Measurements from ENCODE around the gene NDUFV3. TPM values are rescaled to one million over a fixed set of nuclear protein-coding genes. Genes with fewer than 3 reads are reported as not detected.
A peak's percentile ranks its signal among the peaks of the same experiment; 100 is the strongest.

NDUFV3 gene
- total and polyA plus RNA-seq, 4 donors: 17.7 to 45.1 (median 28.2) TPM

GRCh38 chr21:42878678-42878992 is 14.5 kb upstream of the NDUFV3 start:
- Histone ChIP-seq H3K27me3 (ENCODE audit: control insufficient read depth in 3 of 3, insufficient read depth in 3 of 3, low read length in 2 of 3) (no peaks in the 10 kb centered on the region), H3K4me1 (ENCODE audit: control insufficient read depth in 5 of 5, insufficient read depth in 5 of 5, low read length in 5 of 5) (peaks cover 0 to 15% (median 9%) of the 10 kb centered on the region in 5 donors), H3K36me3 (ENCODE audit: control insufficient read depth in 4 of 4, insufficient read depth in 4 of 4, low read length in 4 of 4) (peaks cover 0 to 10% (median 1%) of the 10 kb centered on the region in 4 donors), H3K9ac (ENCODE audit: insufficient read depth in 1 of 2, low read length in 2 of 2) (peak overlapping the region; percentile 63 to 79), H3K9me3 (ENCODE audit: control insufficient read depth in 4 of 4, insufficient read depth in 3 of 4, low read length in 3 of 4) (no peaks in the 10 kb centered on the region), H3K4me3 (peak overlapping the region; percentile 93), H3K27ac (ENCODE audit: low read depth in 1 of 2, low read length in 1 of 2) (peak overlapping the region; percentile 73 to 78)
- no peak for DNase-seq
- ATAC-seq (ENCODE audit: insufficient read depth, low FRiP score): no peak
- TF ChIP-seq, protein P1, sequence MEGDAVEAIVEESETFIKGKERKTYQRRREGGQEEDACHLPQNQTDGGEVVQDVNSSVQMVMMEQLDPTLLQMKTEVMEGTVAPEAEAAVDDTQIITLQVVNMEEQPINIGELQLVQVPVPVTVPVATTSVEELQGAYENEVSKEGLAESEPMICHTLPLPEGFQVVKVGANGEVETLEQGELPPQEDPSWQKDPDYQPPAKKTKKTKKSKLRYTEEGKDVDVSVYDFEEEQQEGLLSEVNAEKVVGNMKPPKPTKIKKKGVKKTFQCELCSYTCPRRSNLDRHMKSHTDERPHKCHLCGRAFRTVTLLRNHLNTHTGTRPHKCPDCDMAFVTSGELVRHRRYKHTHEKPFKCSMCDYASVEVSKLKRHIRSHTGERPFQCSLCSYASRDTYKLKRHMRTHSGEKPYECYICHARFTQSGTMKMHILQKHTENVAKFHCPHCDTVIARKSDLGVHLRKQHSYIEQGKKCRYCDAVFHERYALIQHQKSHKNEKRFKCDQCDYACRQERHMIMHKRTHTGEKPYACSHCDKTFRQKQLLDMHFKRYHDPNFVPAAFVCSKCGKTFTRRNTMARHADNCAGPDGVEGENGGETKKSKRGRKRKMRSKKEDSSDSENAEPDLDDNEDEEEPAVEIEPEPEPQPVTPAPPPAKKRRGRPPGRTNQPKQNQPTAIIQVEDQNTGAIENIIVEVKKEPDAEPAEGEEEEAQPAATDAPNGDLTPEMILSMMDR (IDR thresholded peaks at IDR 0.05; ENCODE audit: control extremely low read depth, extremely low read depth): no peak
- 0% methylated on average over 15 of the region's 15 CpGs for WGBS, 2 donors

- peaks cover 0 to 15% (median 9%) of the 10 kb centered on the region in 5 donors for H3K4me1 ChIP-seq (ENCODE audit: control insufficient read depth in 5 of 5, insufficient read depth in 5 of 5, low read length in 5 of 5)
- WGBS, 2 donors: 0% methylated on average over 79 to 80 of the region's 80 CpGs
These were observed 13.9 kb upstream of the NDUFV3 start, which contains the start of gene WDR4 for GRCh38 chr21:42878993-42879787. Gene WDR4 (minus strand): TSS chr21:42879539. CDS start chr21:42879495, 44 bp downstream.

GRCh38 chr21:42880352-42880751 is 12.8 kb upstream of the NDUFV3 start:
- H3K9me3 ChIP-seq (ENCODE audit: control insufficient read depth in 4 of 4, insufficient read depth in 3 of 4, low read length in 3 of 4): no peaks in the 10 kb centered on the region
- DNase-seq (no peak), ATAC-seq (ENCODE audit: insufficient read depth, low FRiP score) (no peak)
- WGBS, 2 donors: 84 to 95% methylated on average over 6 of the region's 6 CpGs
- H3K27ac ChIP-seq (ENCODE audit: low read depth in 1 of 2, low read length in 1 of 2): no peak overlapping the region
- peaks cover 0 to 15% (median 9%) of the 10 kb centered on the region in 5 donors for H3K4me1 ChIP-seq (ENCODE audit: control insufficient read depth in 5 of 5, insufficient read depth in 5 of 5, low read length in 5 of 5)
- H3K9ac ChIP-seq (ENCODE audit: insufficient read depth in 1 of 2, low read length in 2 of 2): peak overlapping the region in 1 of 2 donors; percentile 96
- peaks cover 0 to 6% (median 0%) of the 10 kb centered on the region in 4 donors for H3K36me3 ChIP-seq (ENCODE audit: control insufficient read depth in 4 of 4, insufficient read depth in 4 of 4, low read length in 4 of 4)
- H3K4me3 ChIP-seq: no peak overlapping the region
- H3K27me3 ChIP-seq (ENCODE audit: control insufficient read depth in 3 of 3, insufficient read depth in 3 of 3, low read length in 2 of 3): no peaks in the 10 kb centered on the region
- TF ChIP-seq, protein P1 (IDR thresholded peaks at IDR 0.05; ENCODE audit: control extremely low read depth, extremely low read depth): no peak

More at GRCh38 chr21:42878993-42879787, 13.9 kb upstream of the NDUFV3 start, which contains the start of gene WDR4:
- H3K27ac ChIP-seq (ENCODE audit: low read depth in 1 of 2, low read length in 1 of 2): peak within 1 kb of the TSS; percentile 73 to 78
- H3K9ac ChIP-seq (ENCODE audit: insufficient read depth in 1 of 2, low read length in 2 of 2): peak within 1 kb of the TSS; percentile 63 to 96
- TF ChIP-seq, protein P1 (IDR thresholded peaks at IDR 0.05; ENCODE audit: control extremely low read depth, extremely low read depth): no peak
- peak within 1 kb of the TSS; percentile 93 for H3K4me3 ChIP-seq
- H3K9me3 ChIP-seq (ENCODE audit: control insufficient read depth in 4 of 4, insufficient read depth in 3 of 4, low read length in 3 of 4): no peaks in the 10 kb centered on the region
- peaks cover 0 to 9% (median 0%) of the 10 kb centered on the region in 4 donors for H3K36me3 ChIP-seq (ENCODE audit: control insufficient read depth in 4 of 4, insufficient read depth in 4 of 4, low read length in 4 of 4)
- DNase-seq (peak; percentile 99), ATAC-seq (ENCODE audit: insufficient read depth, low FRiP score) (peak; percentile 96)
- no peaks in the 10 kb centered on the region for H3K27me3 ChIP-seq (ENCODE audit: control insufficient read depth in 3 of 3, insufficient read depth in 3 of 3, low read length in 2 of 3)
